Activated naive CD4-positive, alpha-beta T cell treated with anti-CD3 and anti-CD28 coated beads, Interleukin-2, amount 10 ng/mL, durations not matched to agents 7 days and 5 days (primary cell): ENCODE data around the gene IGF2R.
"Not testable (repeated sequence)": the region's sequence is repeated elsewhere in the genome, so short reads cannot be mapped to it uniquely, and the experiment has no call there.

Experiments
- CTCF ChIA-PET: fragments of 350-600 bp; sonication (Branson Sonifier 250); formaldehyde crosslinking; loops from one replicate; lab custom pipeline; 2021; ENCODE audit warnings: antibody characterized with exemption; lab: Charles Lee
- DNase-seq: peaks from one replicate; pipeline ENCODE4 v3.0.0-alpha.2; 2020
- H3K27ac Mint-ChIP-seq: one replicate; pipeline ENCODE4 v1.8.0; 2021; ENCODE audit warnings: mild to moderate bottlenecking, moderate library complexity, mixed read lengths
- H3K27me3 Mint-ChIP-seq: one replicate; pipeline ENCODE4 v1.8.0; 2021; ENCODE audit warnings: mild to moderate bottlenecking, mixed read lengths
- H3K36me3 Mint-ChIP-seq: one replicate; pipeline ENCODE4 v1.8.0; 2021; ENCODE audit warnings: mixed read lengths
- H3K4me1 Mint-ChIP-seq: one replicate; pipeline ENCODE4 v1.8.0; 2021; ENCODE audit warnings: mixed read lengths
- H3K4me3 Mint-ChIP-seq: one replicate; pipeline ENCODE4 v1.8.0; 2021; ENCODE audit warnings: mild to moderate bottlenecking, moderate library complexity, mixed read lengths
- H3K9me3 Mint-ChIP-seq: one replicate; pipeline ENCODE4 v1.8.0; 2021; ENCODE audit warnings: mixed read lengths

The IGF2R gene

GRCh38 chr6:159988983-159989454, 20.1 kb downstream of the IGF2R start:
- peaks cover 33% of the 10 kb centered on the region for H3K36me3 Mint-ChIP-seq
- CTCF ChIA-PET = no interaction called here
- no peak for DNase-seq
- no peak overlapping the region for H3K27ac Mint-ChIP-seq
- H3K4me1 Mint-ChIP-seq = peaks cover 43% of the 10 kb centered on the region
- H3K9me3 Mint-ChIP-seq = no peaks in the 10 kb centered on the region
- no peak overlapping the region for H3K4me3 Mint-ChIP-seq
- H3K27me3 Mint-ChIP-seq = no peaks in the 10 kb centered on the region

- Mint-ChIP-seq H3K4me1 (peaks cover 42% of the 10 kb centered on the region), H3K27ac (no peak overlapping the region), H3K27me3 (no peaks in the 10 kb centered on the region), H3K36me3 (peaks cover 41% of the 10 kb centered on the region), H3K9me3 (peaks cover 6% of the 10 kb centered on the region), H3K4me3 (no peak overlapping the region)
- no peak for DNase-seq
- CTCF ChIA-PET = no interaction called here
Observed at GRCh38 chr6:159989492-159990480, 20.9 kb downstream of the IGF2R start.

DNA sequence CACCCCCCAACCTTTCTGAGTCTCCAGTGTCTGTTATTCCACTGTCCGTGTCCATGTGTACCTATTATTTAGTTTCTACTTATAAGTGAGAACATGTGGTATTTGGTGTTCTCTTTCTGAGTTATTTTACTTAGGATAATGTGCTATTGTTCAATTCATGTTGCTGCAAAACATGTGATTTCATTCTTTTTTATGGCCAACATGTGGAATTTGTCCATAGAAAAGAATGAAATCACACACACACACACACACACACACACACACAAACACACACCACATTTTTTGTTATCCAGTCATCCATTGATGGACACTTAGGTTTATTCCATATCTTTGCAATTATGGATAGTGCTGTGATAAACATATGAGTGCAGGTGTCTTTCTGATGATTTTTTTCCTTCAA, 23.5 kb downstream of the IGF2R start:
- no peak overlapping the region for H3K27ac Mint-ChIP-seq
- no peak for DNase-seq
- H3K4me1 Mint-ChIP-seq = peaks cover 49% of the 10 kb centered on the region
- H3K36me3 Mint-ChIP-seq = peaks cover 55% of the 10 kb centered on the region
- H3K4me3 Mint-ChIP-seq = no peak overlapping the region
- H3K27me3 Mint-ChIP-seq = no peaks in the 10 kb centered on the region
- CTCF ChIA-PET = no interaction called here
- H3K9me3 Mint-ChIP-seq = peaks cover 12% of the 10 kb centered on the region

DNA sequence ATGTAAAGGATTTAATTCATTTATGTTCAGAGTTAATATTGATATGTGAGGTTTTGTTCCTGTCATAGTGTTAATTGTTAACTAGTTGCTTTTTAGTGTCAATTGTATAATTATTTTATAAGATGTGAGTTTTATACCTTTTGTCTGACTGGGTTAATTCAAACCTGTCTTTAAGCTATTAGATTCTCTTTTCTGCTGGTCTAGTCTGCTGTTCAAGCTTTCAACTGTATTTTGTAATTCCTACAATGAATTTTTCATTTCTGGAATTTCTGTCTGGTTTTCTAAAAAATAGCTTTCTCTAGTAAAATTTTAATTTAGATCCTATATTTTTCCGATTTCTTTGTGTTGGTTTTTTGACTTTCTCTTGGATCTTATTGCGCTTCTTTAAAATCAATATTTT, 26.5 kb downstream of the IGF2R start:
- H3K4me1 Mint-ChIP-seq = peaks cover 50% of the 10 kb centered on the region
- H3K27ac Mint-ChIP-seq = no peak overlapping the region
- CTCF ChIA-PET = no interaction called here

GRCh38 chr6:159996087-159996622, 27.3 kb downstream of the IGF2R start:
- Mint-ChIP-seq H3K9me3 (peaks cover 15% of the 10 kb centered on the region), H3K27me3 (no peaks in the 10 kb centered on the region), H3K27ac (no peak overlapping the region), H3K4me1 (peaks cover 51% of the 10 kb centered on the region), H3K36me3 (peaks cover 79% of the 10 kb centered on the region), H3K4me3 (no peak overlapping the region)
- DNase-seq = no peak
- CTCF ChIA-PET = no interaction called here

More for the DNA sequence above, 26.5 kb downstream of the IGF2R start:
- Mint-ChIP-seq H3K9me3 (peaks cover 15% of the 10 kb centered on the region), H3K27me3 (no peaks in the 10 kb centered on the region), H3K4me3 (no peak overlapping the region), H3K36me3 (peaks cover 78% of the 10 kb centered on the region)
- DNase-seq = no peak

- Mint-ChIP-seq H3K27me3 (no peaks in the 10 kb centered on the region), H3K36me3 (peaks cover 74% of the 10 kb centered on the region), H3K4me3 (no peak overlapping the region), H3K27ac (no peak overlapping the region), H3K4me1 (peaks cover 46% of the 10 kb centered on the region), H3K9me3 (peaks cover 15% of the 10 kb centered on the region)
- DNase-seq = no peak
- CTCF ChIA-PET = no interaction called here
Observed at GRCh38 chr6:159996626-159997497, 28.0 kb downstream of the IGF2R start.

DNA sequence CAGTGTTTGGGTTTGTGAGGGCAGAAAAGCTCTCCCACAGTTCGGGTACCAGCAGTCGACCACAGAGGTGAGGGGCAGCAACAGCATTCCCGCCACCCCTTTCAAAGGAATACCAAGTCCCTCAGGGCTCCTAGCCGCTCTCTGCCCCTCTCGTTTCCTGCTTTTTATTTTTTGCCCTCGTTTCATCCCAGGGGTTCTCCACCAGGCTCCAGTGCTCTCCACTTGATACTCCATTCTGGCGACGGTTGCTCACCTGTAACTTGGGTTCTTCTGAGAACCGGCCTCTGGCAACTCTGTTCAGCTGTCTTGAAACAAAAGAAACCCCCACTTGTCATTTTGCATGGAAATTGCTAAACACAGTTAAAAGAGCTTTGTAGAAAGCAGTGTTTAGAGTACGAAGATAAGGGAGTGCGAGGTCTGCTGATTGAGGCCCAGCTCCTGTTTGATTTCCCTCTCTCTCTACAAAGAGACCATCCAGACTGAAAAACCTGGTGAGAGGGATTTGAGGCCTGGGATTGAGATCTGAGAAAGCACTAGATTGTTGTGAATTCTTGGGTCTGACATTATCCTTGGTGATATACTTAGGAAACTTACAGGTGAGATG, 28.7 kb downstream of the IGF2R start:
- Mint-ChIP-seq H3K27ac (no peak overlapping the region), H3K4me1 (peaks cover 45% of the 10 kb centered on the region), H3K36me3 (peaks cover 69% of the 10 kb centered on the region), H3K27me3 (no peaks in the 10 kb centered on the region), H3K9me3 (peaks cover 15% of the 10 kb centered on the region), H3K4me3 (no peak overlapping the region)
- CTCF ChIA-PET = no interaction called here
- DNase-seq = no peak

DNA sequence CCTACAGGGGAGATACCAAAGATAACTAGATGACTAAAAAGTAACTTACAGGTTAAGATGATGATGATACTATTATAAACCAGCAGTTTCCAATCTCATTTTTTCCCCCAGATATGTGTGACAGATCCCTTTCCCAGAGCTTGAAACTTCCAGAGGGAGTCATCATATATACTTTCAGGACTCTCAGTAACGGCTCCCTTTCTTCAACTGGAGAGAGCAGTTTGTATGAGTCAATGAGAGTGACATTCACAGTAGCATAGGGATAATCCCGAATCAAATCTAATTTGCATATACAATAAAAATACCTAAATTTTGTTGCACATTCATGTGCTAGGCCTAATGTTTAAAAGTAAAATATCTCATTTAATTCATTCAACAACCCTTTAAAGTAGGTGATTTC, 29.7 kb downstream of the IGF2R start:
- Mint-ChIP-seq H3K9me3 (peaks cover 15% of the 10 kb centered on the region), H3K4me3 (no peak overlapping the region), H3K27me3 (no peaks in the 10 kb centered on the region), H3K36me3 (peaks cover 61% of the 10 kb centered on the region), H3K4me1 (peaks cover 41% of the 10 kb centered on the region), H3K27ac (no peak overlapping the region)
- DNase-seq = no peak
- CTCF ChIA-PET = no interaction called here

DNA sequence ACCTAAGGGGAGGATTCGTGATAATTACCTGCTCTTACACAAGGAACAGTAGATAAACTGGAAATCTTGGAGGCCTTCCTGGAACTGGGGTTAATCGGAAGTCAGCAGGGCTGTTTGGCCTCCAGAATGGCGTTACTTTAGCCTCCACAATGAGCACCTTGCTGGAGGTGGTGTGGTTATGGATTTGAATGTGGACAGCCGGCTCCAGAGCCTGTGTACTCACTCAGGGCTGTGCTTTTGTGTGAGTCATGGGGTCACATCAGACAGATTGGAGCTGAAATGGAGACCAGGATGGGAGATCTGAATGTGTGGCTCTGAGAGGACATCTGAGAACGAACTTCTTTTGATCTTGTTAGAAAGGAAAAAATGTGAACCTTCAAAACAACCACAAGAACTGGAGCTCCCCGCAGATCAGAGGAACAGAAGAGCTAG, 30.4 kb downstream of the IGF2R start:
- Mint-ChIP-seq H3K4me1 (peaks cover 38% of the 10 kb centered on the region), H3K27ac (peak overlapping the region; percentile 26), H3K4me3 (no peak overlapping the region), H3K27me3 (no peaks in the 10 kb centered on the region), H3K36me3 (peaks cover 62% of the 10 kb centered on the region), H3K9me3 (peaks cover 14% of the 10 kb centered on the region)
- no peak for DNase-seq
- CTCF ChIA-PET = interaction anchor here (1.1 kb wide), 1 partner anchor 15 kb away, joined by 3 read pairs; no protein-coding TSS in a partner anchor

DNA sequence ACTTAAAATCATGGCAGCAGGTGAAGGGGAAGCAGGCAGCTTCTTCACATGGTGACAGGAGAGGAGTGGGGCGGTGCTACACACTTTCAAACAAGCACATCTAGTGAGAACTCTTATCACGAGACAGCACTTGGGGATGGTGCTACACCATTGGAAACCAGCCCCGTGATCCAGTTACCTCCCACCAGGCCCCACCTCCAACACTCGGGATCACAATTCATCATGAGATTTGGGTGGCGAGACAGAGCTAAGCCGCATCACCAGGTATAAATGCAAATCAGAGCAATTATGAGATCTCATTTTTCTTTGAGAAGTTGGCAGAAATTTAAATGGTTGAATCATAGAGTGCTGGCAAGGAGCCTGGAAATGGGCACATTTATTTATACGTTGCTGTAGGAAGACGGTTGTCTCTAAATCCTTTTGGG, 31.4 kb downstream of the IGF2R start:
- Mint-ChIP-seq H3K36me3 (peaks cover 57% of the 10 kb centered on the region), H3K4me3 (no peak overlapping the region), H3K4me1 (peaks cover 33% of the 10 kb centered on the region), H3K9me3 (peaks cover 7% of the 10 kb centered on the region), H3K27ac (no peak overlapping the region), H3K27me3 (no peaks in the 10 kb centered on the region)
- CTCF ChIA-PET = interaction anchor here (1.1 to 1.3 kb wide), 2 partner anchors 14 to 16 kb away, joined by 3 read pairs; no protein-coding TSS in a partner anchor
- no peak for DNase-seq

DNA sequence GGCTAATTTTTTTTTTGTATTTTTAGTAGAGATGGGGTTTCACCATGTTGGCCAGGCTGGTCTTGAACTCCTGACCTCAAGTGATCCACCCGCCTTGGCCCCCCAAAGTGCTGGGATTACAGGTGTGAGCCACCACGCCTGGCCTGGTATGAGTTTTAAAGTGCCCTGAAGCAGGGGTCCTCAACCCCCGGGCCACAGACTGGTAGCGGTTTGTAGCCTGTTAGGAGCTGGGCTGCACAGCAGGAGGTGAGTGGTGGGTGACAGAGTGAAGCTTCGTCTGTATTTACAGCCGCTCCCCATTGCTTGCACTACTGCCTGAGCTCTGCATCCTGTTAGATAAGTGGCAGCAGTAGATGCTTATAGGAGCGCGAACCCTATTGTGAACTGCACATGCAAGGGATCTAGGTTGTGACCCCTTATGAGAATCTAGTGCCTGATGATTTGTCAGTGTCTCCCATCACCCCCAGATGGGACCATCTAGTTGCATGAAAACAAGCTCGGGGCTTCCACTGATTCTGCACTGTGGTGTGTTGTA, 32.1 kb downstream of the IGF2R start:
- H3K27ac Mint-ChIP-seq, H3K9me3 Mint-ChIP-seq, H3K27me3 Mint-ChIP-seq, H3K4me3 Mint-ChIP-seq, DNase-seq: not testable (repeated sequence)
- H3K4me1 Mint-ChIP-seq = peaks cover 31% of the 10 kb centered on the region
- CTCF ChIA-PET = interaction anchor here (1.3 kb wide), 1 partner anchor 15 kb away, joined by 3 read pairs; no protein-coding TSS in a partner anchor
- peaks cover 53% of the 10 kb centered on the region for H3K36me3 Mint-ChIP-seq

- peaks cover 46% of the 10 kb centered on the region for H3K36me3 Mint-ChIP-seq
- CTCF ChIA-PET = interaction anchor here (0.6 kb wide), 1 partner anchor 522 kb away, joined by 3 read pairs; no protein-coding TSS in a partner anchor
- H3K4me3 Mint-ChIP-seq = no peak overlapping the region
- H3K9me3 Mint-ChIP-seq = peaks cover 5% of the 10 kb centered on the region
- H3K27me3 Mint-ChIP-seq = peaks cover 4% of the 10 kb centered on the region
- no peak for DNase-seq
- peaks cover 33% of the 10 kb centered on the region for H3K4me1 Mint-ChIP-seq
- no peak overlapping the region for H3K27ac Mint-ChIP-seq
Observed at GRCh38 chr6:160002882-160003281, 34.0 kb downstream of the IGF2R start.

- Mint-ChIP-seq H3K4me1 (peaks cover 29% of the 10 kb centered on the region), H3K9me3 (peaks cover 3% of the 10 kb centered on the region), H3K27me3 (peaks cover 4% of the 10 kb centered on the region), H3K27ac (no peak overlapping the region), H3K4me3 (no peak overlapping the region), H3K36me3 (peaks cover 44% of the 10 kb centered on the region)
- DNase-seq = no peak
- CTCF ChIA-PET = no interaction called here
Observed at GRCh38 chr6:160004018-160004417, 35.1 kb downstream of the IGF2R start.
